GM12875 (cell line): ENCODE measurements around the gene ZNF132.

Source experiments
- H3K4me3 ChIP-seq: one replicate; pipeline ENCODE4 v1.5.1; 2011; ENCODE audit warnings: low read depth, low read length, control low read depth
- TF ChIP-seq, protein P1 (sequence below): IDR thresholded peaks from 2 replicates; pipeline ENCODE4 v1.5.1; 2011; ENCODE audit warnings: low read depth, mild to moderate bottlenecking, control low read depth, inconsistent platforms, low read length, moderate library complexity, borderline replicate concordance; ENCODE audit not compliant: insufficient read depth

The ZNF132 gene

GRCh38 chr19:58401840-58402421 is 38.0 kb downstream of the ZNF132 start:
- peak overlapping the region; percentile 81 for H3K4me3 ChIP-seq
- TF ChIP-seq, protein P1, sequence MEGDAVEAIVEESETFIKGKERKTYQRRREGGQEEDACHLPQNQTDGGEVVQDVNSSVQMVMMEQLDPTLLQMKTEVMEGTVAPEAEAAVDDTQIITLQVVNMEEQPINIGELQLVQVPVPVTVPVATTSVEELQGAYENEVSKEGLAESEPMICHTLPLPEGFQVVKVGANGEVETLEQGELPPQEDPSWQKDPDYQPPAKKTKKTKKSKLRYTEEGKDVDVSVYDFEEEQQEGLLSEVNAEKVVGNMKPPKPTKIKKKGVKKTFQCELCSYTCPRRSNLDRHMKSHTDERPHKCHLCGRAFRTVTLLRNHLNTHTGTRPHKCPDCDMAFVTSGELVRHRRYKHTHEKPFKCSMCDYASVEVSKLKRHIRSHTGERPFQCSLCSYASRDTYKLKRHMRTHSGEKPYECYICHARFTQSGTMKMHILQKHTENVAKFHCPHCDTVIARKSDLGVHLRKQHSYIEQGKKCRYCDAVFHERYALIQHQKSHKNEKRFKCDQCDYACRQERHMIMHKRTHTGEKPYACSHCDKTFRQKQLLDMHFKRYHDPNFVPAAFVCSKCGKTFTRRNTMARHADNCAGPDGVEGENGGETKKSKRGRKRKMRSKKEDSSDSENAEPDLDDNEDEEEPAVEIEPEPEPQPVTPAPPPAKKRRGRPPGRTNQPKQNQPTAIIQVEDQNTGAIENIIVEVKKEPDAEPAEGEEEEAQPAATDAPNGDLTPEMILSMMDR, result no peak

- TF ChIP-seq, protein P1, result no peak
- peak overlapping the region; percentile 81 for H3K4me3 ChIP-seq
Observed at GRCh38 chr19:58400916-58401839, 38.8 kb downstream of the ZNF132 start.

DNA sequence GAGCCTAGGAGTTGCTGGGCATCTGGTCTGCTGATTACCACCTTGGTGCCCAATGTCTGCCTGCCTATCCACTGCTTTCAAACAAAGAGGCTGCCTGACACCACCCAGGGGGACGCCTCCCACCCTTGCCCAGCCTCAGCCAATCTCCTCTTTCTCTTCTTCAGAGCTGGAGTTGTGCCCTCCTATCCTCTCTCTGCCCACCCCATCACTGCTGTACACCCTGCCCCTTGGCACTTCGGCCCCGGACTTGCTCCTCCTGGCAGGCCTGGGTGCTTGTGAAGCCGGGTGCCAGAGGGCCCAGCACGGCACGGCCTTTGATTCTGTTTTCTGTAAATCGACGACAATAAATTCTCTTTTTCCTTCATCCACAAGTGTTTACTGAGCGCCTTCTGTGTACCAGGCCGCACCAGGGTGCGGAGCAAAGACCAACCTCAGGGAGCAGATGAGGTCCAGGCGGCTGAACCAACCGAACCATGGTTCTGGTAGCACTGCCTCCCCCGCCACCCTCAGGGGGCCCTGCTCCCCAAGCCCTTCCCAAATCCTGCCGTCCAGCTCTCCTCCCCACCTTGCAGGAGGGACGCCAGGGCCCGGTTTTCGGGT is 39.5 kb downstream of the ZNF132 start:
- TF ChIP-seq, protein P1, result no peak
- peak overlapping the region; percentile 56 for H3K4me3 ChIP-seq

- TF ChIP-seq, protein P1, result no peak
- no peak overlapping the region for H3K4me3 ChIP-seq
Observed at GRCh38 chr19:58399903-58400302, 40.0 kb downstream of the ZNF132 start.

GRCh38 chr19:58398545-58398944 is 41.4 kb downstream of the ZNF132 start:
- TF ChIP-seq, protein P1, result no peak

DNA sequence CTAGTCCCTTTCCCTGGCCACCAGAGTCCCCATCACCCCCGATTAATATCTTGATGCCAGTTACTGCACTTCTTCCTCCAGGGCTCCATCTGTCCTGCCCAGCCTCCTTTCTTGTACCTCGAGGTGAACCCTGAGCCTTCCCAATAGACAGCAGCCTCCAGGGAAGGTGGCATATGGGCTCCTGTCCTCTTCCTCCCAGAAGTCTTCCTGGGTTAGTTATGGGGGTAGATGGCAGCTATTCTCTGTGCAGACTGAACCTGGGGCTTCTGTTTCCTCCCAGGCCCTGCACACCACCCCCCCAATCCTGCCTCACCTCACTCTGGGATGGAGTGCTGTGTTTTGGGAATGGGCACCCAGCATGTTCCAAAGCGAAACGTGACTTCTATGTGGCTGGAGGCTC is 41.9 kb downstream of the ZNF132 start:
- TF ChIP-seq, protein P1, result no peak
- H3K4me3 ChIP-seq, result no peak overlapping the region

More at GRCh38 chr19:58398545-58398944, 41.4 kb downstream of the ZNF132 start:
- H3K4me3 ChIP-seq, result no peak overlapping the region
